GM15510 (cell line): ENCODE data around the gene LMO7.

ENCODE experiments used
- POLR2A ChIP-seq: IDR thresholded peaks from 3 replicates; pipeline ENCODE4 v1.6.1; 2011; ENCODE audit warnings: borderline replicate concordance; ENCODE audit not compliant: insufficient read length; ENCODE audit errors: extremely low read depth

LMO7 gene

DNA sequence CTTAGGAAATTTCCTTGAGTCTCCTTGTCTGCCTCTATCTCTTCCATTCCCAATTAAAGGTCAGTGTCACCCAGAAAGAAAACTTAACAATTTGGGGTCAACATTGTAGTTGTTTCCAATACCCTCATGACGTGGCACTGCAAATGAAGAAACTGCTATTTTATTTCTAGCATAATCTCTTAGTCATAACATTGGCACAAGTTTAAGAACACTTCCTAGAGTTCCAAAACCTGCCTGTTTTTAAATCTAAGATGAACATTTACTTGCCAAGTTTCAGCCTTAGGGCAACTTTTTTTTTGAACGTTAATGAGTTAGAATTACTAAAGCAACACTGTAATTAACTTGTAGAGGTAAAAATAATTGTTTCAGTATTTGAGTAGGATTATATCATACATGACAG is 108.0 kb downstream of the LMO7 start:
- TF ChIP-seq POLR2A = no peak

DNA sequence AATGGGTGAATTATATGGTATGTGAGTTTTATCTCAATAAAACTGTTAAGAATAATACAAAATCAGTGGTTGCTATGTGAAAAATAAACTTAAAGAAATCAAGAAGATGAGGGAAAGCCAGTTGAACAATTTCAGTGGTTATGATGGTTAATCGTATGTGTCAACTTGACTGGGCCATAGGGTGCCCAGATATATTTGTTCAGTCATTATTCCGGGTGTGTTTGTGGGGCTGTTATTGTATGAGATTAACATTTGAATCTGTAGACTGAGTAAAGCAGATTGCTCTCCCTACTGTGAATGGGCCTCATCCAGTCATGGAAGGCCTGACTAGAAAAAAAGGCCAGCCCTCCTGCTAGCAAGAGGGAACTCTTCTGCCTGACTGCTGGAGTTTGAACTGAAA is 109.3 kb downstream of the LMO7 start:
- no peak for TF ChIP-seq POLR2A

DNA sequence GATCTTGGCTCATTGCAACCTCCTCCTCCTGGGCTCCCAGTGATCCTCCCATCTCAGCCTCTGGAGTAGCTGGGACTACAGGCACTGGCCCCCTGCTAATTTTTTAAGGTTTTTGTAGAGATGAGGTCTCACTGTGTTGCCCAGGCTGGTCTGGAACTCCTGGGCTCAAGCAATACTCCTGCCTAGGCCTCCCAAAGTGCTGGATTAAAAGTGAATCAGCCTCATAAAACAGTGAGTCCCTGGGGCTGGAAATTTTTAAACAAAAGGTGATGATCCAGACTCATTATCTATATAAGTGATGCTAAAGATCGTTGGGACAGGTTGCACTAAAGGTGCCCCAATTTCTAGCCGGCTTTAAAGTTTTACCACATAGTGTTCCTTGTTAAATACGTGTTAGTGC is 112.7 kb downstream of the LMO7 start:
- no peak for TF ChIP-seq POLR2A

DNA sequence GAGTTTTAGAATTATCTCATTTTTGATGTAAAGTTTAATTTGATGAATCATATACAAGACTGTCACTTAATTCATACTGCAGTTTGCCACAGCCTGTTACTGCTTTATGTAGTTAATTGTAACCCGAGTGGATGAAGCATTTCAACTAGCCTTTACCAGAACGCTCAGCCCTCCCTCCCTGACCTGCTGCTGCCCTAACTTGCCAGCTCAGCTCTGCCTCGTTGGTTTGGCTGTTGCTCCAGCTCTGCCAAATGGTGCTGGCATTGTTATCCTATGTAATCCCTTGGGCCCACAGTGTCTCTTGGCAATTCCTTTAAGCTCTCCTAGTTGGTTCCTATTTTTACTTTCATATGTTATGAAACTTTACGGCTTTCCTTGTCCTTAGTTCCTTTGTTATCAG is 113.3 kb downstream of the LMO7 start:
- TF ChIP-seq POLR2A = no peak

DNA sequence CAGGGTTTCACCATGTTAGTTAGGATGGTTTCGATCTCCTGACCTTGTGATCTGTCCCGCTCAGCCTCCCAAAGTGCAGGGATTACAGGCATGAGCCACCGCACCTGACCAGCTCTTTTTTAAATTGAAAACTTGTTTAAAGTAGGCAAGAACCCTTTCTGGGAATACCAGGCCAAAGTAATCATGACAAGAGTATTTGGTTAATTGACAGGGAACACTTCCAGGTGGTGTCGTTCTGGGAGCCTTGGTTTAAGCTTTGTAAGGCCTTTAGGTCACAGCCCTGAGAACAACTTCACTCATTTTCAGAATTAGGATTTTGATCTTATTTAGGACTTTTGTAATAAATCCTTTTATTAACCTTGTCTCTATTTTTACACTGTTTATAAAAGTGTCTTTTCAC is 115.2 kb downstream of the LMO7 start:
- TF ChIP-seq POLR2A = no peak

DNA sequence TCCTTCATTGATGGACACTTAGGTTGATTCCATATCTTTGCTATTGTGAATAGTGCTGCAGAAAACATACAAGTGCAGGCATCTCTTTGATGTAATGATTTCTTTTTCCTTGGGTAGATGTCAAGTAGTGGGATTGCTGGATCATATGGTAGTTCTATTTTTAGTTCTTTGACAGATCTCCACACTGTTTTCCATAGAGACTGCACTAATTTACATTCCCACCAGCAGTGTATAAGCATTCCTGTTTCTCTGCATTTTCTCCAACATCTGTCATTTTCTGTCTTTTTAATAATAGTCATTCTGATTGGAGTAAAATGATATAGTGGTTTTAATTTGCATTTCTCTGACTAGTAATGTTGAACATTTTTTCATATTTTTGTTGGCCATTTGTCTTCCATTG is 116.7 kb downstream of the LMO7 start:
- no peak for TF ChIP-seq POLR2A

DNA sequence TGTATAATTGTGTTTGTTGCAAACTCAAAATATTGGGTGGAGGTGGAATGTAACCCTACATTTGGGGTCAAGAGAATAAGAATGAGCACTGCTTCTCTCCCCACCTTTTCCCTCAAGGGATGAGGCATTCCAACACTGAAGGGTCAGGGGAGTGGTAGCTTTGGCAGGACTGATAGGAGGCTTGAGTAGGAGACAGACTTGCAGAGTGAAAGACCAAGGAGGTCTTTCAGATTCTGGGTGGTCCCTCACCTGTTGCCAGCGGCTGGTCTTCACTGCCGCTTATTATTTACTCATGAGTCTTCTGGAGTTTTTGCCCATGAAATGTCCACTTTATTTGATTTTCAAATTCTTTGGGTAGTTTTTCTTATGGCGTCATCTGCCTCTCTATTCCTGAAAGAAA is 118.8 kb downstream of the LMO7 start:
- no peak for TF ChIP-seq POLR2A

DNA sequence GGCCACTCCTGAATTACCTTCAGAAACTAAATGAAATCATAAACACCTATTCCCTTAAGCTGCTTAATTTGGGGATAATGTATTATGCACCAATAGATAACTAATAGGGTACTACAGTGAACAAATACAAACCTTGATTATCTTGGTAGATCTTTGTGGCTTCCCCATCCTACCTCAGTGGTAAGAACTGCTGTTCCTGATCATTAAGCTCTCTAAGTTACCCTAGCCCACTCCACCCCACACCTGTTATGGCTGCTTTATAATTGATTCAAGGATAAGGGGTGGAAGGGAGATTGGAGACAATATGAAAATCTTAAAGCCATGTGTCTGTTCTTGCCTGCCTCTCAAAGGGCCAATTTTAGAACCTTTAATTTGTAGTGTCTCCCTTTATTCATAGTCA is 121.2 kb downstream of the LMO7 start:
- TF ChIP-seq POLR2A = no peak

DNA sequence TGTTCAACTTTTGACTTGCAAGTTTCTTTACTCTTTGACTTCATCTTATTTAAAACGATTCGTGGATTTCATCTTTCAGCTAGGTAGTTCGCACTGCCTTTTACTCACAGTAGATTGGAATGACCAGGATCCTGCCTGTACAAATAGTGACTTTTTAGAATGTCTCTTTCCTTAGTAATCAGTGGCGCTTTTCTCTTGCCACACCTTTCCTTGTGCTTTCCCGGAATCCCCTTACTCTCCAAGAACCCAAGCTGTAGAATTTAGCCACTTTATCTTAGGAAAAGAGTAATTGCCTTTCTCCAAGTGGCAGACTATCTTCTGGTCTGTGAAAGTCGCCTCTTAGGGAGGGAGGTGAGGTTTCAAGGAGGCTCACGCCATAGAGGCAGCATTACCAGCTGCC is 123.4 kb downstream of the LMO7 start:
- TF ChIP-seq POLR2A = no peak

DNA sequence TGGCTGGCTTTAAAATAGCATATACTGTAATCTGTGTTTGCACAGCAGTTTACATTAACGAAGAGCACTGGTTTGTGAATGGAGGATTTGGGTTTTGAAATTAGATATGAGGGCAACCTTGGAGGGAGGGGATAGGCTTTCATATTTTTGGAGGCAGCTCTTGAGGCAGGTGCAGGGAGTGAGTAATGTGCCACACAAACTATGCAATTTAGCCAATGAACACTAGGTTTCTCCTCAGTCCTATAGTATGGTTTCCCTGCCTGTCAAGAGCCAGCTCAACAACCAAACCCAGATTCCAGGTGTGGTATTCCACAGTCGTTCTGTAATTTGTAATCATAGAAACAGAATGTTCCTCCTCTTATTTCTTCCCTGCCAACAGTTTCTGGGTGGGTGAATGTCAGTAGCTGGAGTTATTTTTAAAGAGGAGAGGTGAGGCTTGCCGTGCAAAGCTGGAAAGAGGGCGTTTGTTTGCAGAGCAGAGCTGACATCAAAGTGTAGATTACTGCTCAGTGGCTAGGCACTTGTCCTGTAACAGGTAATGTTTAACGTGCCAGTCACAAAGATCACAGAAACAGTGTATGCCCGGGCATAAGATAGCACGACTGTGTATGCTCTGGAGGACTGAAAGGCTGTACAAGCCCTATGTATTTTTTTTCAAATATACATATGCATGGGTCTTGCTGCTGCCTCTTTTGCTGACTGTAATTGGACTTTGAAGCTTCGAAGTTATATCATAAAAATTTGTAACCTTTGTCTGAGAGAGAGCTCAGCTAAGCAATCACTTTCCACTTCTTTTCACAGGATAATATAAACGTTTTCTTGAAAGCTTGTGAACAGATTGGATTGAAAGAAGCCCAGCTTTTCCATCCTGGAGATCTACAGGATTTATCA is 124.2 kb downstream of the LMO7 start:
- TF ChIP-seq POLR2A = no peak

DNA sequence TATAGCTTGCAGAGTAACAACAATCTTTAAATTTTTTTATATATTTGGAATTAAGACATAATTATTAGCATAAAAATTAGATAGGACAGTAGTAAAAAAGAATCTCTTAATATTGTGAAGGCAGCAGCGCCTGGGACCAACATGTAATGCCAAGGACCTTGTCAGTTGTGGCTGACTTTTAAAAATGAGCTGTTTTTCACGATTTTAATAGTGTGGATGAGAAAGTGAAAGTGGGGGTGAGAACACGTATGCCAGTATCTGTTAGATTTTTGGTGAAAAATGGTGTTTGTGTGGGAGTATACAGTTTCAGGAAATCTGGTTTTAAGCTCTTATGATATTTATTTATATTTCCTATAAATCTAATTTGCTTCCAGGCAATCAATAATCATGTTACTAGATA is 125.2 kb downstream of the LMO7 start:
- TF ChIP-seq POLR2A = no peak

DNA sequence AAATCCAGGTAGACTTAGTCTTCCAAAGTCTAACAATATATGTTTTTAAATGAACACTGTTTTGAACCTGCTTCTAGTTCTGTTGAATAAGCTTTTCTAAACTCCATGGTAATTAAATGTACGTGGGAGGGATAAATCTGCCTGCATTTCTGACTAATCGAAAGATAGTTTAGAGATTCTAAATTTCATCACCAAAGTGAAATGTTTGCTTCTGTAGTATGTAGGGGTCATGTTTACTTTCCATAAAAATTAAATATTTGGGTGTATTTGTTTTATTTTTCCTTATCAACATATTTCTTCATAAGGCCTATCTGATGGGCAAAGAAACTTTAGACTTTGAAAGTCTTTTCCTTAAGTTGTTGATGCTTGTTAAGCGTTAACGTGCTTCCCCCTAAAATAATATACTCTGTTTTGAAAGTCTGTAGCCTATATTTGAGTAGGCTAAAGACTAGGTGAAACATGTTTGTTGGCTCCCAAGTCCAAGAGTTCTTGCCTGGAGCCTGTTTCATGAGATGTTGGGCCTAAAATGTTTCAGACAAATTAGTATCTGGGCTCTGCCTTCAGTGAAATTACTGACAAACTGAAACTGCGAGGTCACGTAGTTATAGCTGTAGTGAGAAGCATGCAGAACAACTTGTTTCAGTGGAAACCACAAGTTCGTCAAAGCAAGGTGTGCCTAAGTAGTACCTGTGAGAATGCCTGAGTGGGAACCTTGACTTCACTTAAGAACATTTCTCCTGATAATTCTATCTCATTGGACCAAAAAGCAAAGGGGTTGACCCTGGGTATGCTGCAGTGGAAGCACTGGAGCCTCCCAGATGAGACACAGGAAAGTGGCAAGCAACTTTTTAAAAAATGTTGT is 126.2 kb downstream of the LMO7 start:
- no peak for TF ChIP-seq POLR2A

DNA sequence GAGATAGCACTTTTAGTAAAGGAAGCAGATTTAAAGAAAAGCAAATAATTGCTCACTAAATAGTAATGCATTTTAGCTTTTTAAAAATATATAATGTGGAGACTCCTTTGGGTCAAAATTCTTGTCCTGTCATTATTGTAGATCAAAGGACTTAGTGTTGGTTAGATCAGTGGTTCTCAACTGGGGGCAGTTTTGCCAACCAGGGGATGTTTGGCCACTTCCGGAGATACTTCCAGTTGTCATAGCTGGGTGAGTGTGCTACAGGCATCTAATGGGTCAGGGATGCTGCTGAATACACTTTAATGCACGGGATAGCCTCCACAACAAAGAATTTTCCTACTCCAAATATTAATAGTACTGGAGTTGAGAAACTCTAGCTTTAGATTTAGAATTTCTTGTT is 126.8 kb downstream of the LMO7 start:
- no peak for TF ChIP-seq POLR2A

DNA sequence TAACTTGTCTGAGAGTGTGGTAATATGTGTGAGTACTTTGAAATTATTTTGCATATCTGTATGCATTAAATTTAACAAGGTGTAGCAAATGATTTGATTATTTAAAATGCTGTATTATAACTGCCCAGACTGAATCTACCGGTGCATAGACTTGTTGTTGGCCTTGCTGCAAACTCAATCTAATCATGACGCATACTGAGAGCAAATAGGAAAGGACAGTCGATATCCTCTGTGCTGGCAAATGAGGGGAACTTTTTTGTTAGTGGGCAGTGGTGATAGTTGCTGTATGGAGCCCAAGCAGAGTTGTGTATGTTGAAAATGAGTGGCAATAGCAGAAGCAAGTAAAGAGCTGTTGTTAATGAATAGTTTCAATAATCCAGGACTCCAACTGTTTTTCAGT is 127.4 kb downstream of the LMO7 start:
- TF ChIP-seq POLR2A = no peak

DNA sequence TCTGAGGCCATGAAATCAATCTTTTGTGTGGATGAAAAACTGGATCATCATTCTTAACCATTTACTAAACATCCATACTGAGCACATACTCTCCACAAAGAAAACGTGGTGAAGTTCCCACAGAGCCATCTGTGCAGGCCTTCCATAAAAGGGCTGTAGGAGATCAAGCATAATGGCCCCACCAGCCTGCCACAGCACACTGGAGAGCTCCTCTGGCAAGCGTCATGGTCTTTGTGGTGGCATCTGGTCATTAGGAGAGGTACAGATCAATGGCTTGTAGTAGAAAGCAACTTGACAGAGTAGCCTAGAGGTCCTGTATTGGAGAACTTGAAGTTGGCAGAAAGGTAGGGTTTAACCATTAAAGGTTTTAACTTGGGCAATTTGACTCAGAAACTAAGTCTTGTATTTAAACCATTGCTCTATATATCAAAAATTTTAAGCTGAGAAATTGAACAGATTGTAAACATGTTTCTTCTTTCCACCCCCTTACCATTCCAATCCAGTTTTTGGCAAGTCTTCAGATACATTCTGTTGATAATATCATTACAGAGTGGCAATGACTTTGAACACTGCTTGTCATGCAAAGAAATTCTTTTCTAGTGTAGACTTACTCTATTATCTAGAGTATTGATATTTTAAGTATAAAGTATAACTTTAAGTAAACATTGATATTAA is 128.3 kb downstream of the LMO7 start:
- no peak for TF ChIP-seq POLR2A
